PC-9 (cell line): ENCODE data around the gene SUGCT. TPM values are rescaled to one million over a fixed set of nuclear protein-coding genes. Genes with fewer than 3 reads are reported as not detected.
"Not testable (repeated sequence)": the region's sequence is repeated elsewhere in the genome, so short reads cannot be mapped to it uniquely, and the experiment has no call there.

Experiments used
- BruUV-seq: library from RNA; stranded (reverse); fragments of 400-500 nt; replicated peaks from 2 replicates; lab custom pipeline; 2021; lab: Mats Ljungman, UMichigan
- CTCF ChIA-PET: fragments of 300-600 bp; sonication (Branson Sonifier 250); formaldehyde crosslinking; loops from one replicate; lab custom pipeline; 2022; ENCODE audit warnings: antibody characterized with exemption; lab: Charles Lee
- POLR2A ChIA-PET: fragments of 300-600 bp; sonication (Branson Sonifier 250); formaldehyde crosslinking; loops from one replicate; lab custom pipeline; 2022; ENCODE audit warnings: antibody characterized with exemption; ENCODE audit not compliant: unreplicated experiment; lab: Charles Lee
- DNase-seq, 2 experiments: peaks; one replicate each; pipeline versions ENCODE4 v3.0.0 to v3.0.0-alpha.2; 2015 to 2022; ENCODE audit warnings: mixed read lengths in 1 of 2
- H2AFZ ChIP-seq: fragments of 200-600 bp; sonication (generic); 2 replicates; pipeline ENCODE4 v1.8.1; 2017; ENCODE audit warnings: antibody characterized with exemption
- H3F3A ChIP-seq: fragments of 200-600 bp; sonication (generic); 2 replicates; pipeline ENCODE4 v1.8.1; 2017; ENCODE audit warnings: antibody characterized with exemption, mild to moderate bottlenecking, low read depth; ENCODE audit not compliant: insufficient read depth
- H3K27ac ChIP-seq: fragments of 200-600 bp; sonication (generic); 2 replicates; pipeline ENCODE4 v1.6.1; 2016; ENCODE audit warnings: mixed run types
- H3K27me3 ChIP-seq: fragments of 200-600 bp; sonication (generic); 2 replicates; pipeline ENCODE4 v1.6.1; 2016; ENCODE audit warnings: low read depth, mixed run types; ENCODE audit not compliant: insufficient read depth
- H3K36me3 ChIP-seq: fragments of 200-600 bp; sonication (generic); 2 replicates; pipeline ENCODE4 v1.6.1; 2016; ENCODE audit warnings: low read depth, mixed run types
- H3K4me1 ChIP-seq: fragments of 200-600 bp; sonication (generic); replicated peaks from 2 replicates; pipeline ENCODE4 v1.6.1; 2016; ENCODE audit warnings: mixed run types; ENCODE audit not compliant: insufficient read depth
- H3K4me2 ChIP-seq: fragments of 200-600 bp; sonication (generic); 2 replicates; pipeline ENCODE4 v1.6.1; 2017; ENCODE audit warnings: mixed run types
- H3K4me3 ChIP-seq: fragments of 200-600 bp; sonication (generic); 2 replicates; pipeline ENCODE4 v1.6.1; 2016; ENCODE audit warnings: mixed run types
- H3K79me2 ChIP-seq: fragments of 200-600 bp; sonication (generic); 2 replicates; pipeline ENCODE4 v1.6.1; 2017; ENCODE audit warnings: low read depth, mixed run types
- H3K9me2 ChIP-seq: fragments of 200-600 bp; sonication (generic); 2 replicates; pipeline ENCODE4 v1.8.1; 2017; ENCODE audit warnings: mild to moderate bottlenecking; ENCODE audit not compliant: insufficient read depth
- H3K9me3 ChIP-seq: fragments of 200-600 bp; sonication (generic); 2 replicates; pipeline ENCODE4 v1.8.1; 2016; ENCODE audit warnings: low read depth; ENCODE audit not compliant: insufficient read depth
- H4K20me1 ChIP-seq: fragments of 200-600 bp; sonication (generic); 2 replicates; pipeline ENCODE4 v1.8.1; 2017; ENCODE audit not compliant: insufficient read depth
- EZH2 ChIP-seq: fragments of 200-600 bp; sonication (generic); IDR thresholded peaks from 2 replicates; pipeline ENCODE4 v1.8.0; 2017; ENCODE audit warnings: antibody characterized with exemption, low read depth
- intact Hi-C: fragments of 100-400 bp; cut with micrococcal nuclease; formaldehyde crosslinking; loops from one replicate; pipeline ENCODE4 v1.10.0; 2022; ENCODE audit not compliant: unreplicated experiment
- total RNA-seq: library from RNA; stranded (reverse); gene quantifications from 2 replicates; pipeline ENCODE4 v1.2.3, GENCODE V29; 2021
- TF ChIP-seq, protein P1 (sequence below): fragments of 200-600 bp; sonication (generic); conservative IDR thresholded peaks from 2 replicates; pipeline ENCODE4 v1.6.1; 2017; ENCODE audit warnings: mixed run types, antibody characterized with exemption, mild to moderate bottlenecking, moderate library complexity

Gene SUGCT
- total RNA-seq, 1 experiment from 2014 or later: 3.5 TPM

DNA sequence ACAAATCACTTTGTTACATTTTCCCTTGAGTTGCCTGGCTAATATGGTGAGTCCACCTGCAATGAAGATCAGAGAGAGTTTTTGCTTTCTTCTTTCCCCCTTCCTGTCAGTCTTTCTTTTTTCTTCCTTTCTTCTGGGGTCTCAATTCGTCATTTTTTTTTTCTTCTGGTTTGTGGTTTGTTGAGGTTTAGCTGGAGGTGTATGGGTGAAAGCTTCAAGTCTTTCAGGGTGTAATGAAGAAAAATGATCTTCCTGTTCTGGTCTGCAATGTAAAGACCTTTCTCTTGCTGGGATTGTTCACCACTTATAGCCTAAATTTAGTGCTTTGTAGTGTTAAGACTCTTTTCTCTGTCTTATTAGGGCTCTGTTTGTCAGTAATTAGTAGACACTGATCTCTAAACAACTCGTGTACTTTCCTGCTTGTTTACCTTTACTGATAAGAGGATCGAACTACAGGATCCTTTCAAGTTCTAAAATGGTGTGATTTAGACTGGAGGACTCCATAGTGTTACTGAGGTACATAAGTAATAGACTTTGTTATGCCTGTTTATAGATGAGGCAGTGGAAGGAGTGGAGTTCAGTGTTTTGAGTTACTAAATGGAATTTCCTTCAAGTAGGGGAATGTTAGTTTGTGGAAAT, 129.1 kb downstream of the SUGCT start:
- intact Hi-C loops: no loop called here
- no peaks in the 10 kb centered on the region for H3K9me3 ChIP-seq
- no peak overlapping the region for H3K4me2 ChIP-seq
- no peak overlapping the region for H3K4me3 ChIP-seq
- TF ChIP-seq, protein P1, sequence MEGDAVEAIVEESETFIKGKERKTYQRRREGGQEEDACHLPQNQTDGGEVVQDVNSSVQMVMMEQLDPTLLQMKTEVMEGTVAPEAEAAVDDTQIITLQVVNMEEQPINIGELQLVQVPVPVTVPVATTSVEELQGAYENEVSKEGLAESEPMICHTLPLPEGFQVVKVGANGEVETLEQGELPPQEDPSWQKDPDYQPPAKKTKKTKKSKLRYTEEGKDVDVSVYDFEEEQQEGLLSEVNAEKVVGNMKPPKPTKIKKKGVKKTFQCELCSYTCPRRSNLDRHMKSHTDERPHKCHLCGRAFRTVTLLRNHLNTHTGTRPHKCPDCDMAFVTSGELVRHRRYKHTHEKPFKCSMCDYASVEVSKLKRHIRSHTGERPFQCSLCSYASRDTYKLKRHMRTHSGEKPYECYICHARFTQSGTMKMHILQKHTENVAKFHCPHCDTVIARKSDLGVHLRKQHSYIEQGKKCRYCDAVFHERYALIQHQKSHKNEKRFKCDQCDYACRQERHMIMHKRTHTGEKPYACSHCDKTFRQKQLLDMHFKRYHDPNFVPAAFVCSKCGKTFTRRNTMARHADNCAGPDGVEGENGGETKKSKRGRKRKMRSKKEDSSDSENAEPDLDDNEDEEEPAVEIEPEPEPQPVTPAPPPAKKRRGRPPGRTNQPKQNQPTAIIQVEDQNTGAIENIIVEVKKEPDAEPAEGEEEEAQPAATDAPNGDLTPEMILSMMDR: no peak
- no peak for TF ChIP-seq EZH2
- H3K79me2 ChIP-seq: no peaks in the 10 kb centered on the region
- H3K27ac ChIP-seq: no peak overlapping the region
- H3F3A ChIP-seq: no peaks in the 10 kb centered on the region
- peak overlapping the region; percentile 54 for H2AFZ ChIP-seq
- ChIA-PET CTCF (no interaction called here), POLR2A (no interaction called here)
- no peaks in the 10 kb centered on the region for H4K20me1 ChIP-seq
- H3K36me3 ChIP-seq: no peaks in the 10 kb centered on the region
- BruUV-seq: no TSS peak
- no peak for DNase-seq
- no peaks in the 10 kb centered on the region for H3K27me3 ChIP-seq
- H3K4me1 ChIP-seq: no peaks in the 10 kb centered on the region
- H3K9me2 ChIP-seq: no peaks in the 10 kb centered on the region; the same call in 1 of the 2 replicates

DNA sequence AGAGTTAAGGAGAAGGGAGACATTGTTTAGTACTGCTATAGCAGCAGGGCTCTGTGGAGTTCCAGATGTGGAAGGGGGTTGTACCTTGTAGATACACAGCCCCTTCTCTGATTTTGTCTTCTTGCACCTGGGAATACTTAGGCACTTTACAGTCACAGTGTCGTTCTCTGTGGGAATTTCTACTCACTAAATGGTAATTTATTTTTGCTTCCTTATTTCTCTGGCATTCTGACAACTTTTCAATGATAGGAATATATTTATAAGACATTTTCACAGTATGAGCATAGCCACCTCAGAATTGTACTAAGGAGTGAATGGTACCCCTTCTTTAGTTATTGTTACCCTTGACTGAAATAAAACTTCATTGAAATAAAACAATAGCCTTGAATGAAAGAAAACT, 132.8 kb downstream of the SUGCT start:
- Histone ChIP-seq H3K27me3 (no peaks in the 10 kb centered on the region), H3K4me3 (no peak overlapping the region), H3K4me2 (no peak overlapping the region), H3K36me3 (no peaks in the 10 kb centered on the region), H4K20me1 (no peaks in the 10 kb centered on the region), H3K9me3 (no peaks in the 10 kb centered on the region), H3K9me2 (no peaks in the 10 kb centered on the region), H2AFZ (no peak overlapping the region), H3F3A (no peaks in the 10 kb centered on the region), H3K27ac (no peak overlapping the region), H3K79me2 (no peaks in the 10 kb centered on the region), H3K4me1 (no peaks in the 10 kb centered on the region)
- no peak for DNase-seq
- TF ChIP-seq, protein P1: no peak
- TF ChIP-seq EZH2: no peak
- ChIA-PET POLR2A (no interaction called here), CTCF (no interaction called here)
- BruUV-seq: no TSS peak
- intact Hi-C loops: no loop called here

DNA sequence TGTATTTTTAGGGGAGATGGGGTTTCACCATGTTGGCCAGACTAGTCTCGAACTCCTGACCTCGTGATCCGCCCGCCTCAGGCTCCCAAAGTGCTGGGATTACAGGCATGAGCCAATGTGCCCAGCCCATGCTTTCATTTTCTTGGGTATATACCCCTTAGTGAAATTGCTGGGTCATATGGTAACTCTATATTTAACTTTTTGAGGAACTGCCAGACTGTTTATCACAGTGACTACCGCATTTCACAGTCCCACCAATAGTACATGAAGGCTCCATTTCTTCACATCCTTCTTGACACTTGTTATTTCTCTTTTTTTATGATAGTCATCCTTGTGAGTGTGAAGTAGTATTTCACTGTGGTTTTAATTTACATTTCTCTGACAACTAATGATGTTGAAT, 134.0 kb downstream of the SUGCT start:
- CTCF ChIA-PET, H3K9me3 ChIP-seq, H3K79me2 ChIP-seq, BruUV-seq, H3K36me3 ChIP-seq, POLR2A ChIA-PET, H3K9me2 ChIP-seq, H3K4me3 ChIP-seq, H3K4me1 ChIP-seq, H4K20me1 ChIP-seq, H2AFZ ChIP-seq, H3K27ac ChIP-seq, H3K4me2 ChIP-seq, H3K27me3 ChIP-seq, H3F3A ChIP-seq, intact Hi-C loops, DNase-seq: not testable (repeated sequence)

DNA sequence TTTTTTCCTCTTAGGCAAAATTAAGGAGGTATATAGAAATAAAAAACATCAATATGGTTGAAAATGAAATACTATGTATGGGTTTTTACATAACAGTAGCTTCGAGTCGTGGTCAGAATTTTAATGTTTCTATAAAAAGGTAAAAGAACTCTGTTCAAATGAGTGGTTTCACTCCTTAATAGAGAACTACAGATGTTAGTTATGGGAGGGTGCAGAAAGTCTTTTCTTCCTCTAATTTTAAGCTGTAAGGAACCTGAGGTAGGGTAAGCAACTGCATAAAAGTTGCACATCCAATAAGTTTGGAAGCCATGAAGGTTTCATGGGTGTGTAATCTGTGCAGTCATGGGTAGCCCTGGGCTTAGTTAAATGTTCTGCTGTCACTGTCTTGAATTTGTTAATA, 141.3 kb downstream of the SUGCT start:
- no peak overlapping the region for H3K4me3 ChIP-seq
- H3K27me3 ChIP-seq: no peaks in the 10 kb centered on the region
- TF ChIP-seq EZH2: no peak
- TF ChIP-seq, protein P1: no peak
- H3K79me2 ChIP-seq: no peaks in the 10 kb centered on the region
- H3K4me1 ChIP-seq: no peaks in the 10 kb centered on the region
- ChIA-PET POLR2A (no interaction called here), CTCF (no interaction called here)
- no TSS peak for BruUV-seq
- H3K9me2 ChIP-seq: no peaks in the 10 kb centered on the region
- H3K27ac ChIP-seq: no peak overlapping the region
- no peak overlapping the region for H3K4me2 ChIP-seq
- intact Hi-C loops: no loop called here
- H3K36me3 ChIP-seq: no peaks in the 10 kb centered on the region
- no peak for DNase-seq
- H3F3A ChIP-seq: no peaks in the 10 kb centered on the region
- H2AFZ ChIP-seq: no peak overlapping the region
- H4K20me1 ChIP-seq: no peaks in the 10 kb centered on the region
- H3K9me3 ChIP-seq: 0 out of 2 replicates have a peak, but pooled peaks cover 2% of the 10 kb centered on the region
